ENCODE results near the gene NEUROD1. TPM values are rescaled to one million over a fixed set of nuclear protein-coding genes. Genes with fewer than 3 reads are reported as not detected.
A peak's percentile ranks its signal among the peaks of the same experiment; 100 is the strongest.

Gene NEUROD1
- total RNA-seq, 1 donor = not detected

DNA sequence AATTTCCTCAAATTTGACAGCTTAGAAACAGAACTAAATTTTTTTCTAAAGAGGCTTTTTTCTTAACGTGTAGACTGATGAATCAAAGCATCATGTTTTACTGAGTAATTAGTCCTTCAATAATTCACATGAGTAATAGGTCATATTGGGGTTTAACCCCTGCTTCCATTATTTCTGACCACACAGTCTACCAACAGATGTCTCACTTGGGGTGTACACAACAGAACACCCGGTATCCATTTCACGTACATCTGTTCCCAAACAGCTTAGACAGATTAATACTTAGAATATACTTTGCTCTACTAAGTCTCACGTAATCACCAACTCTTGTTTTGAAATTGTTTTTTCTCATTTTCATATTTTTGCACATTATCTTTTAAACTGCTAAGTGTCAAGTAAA lies 38.2 kb downstream of the NEUROD1 start:
- no peak overlapping the region for H3K4me3 ChIP-seq (ENCODE audit: low read depth, low read length)
- DNase-seq (ENCODE audit: low read depth) = no peak
- no peak for TF ChIP-seq CTCF (IDR thresholded peaks at IDR 0.05; ENCODE audit: insufficient read depth, low read depth, low read length)

DNA sequence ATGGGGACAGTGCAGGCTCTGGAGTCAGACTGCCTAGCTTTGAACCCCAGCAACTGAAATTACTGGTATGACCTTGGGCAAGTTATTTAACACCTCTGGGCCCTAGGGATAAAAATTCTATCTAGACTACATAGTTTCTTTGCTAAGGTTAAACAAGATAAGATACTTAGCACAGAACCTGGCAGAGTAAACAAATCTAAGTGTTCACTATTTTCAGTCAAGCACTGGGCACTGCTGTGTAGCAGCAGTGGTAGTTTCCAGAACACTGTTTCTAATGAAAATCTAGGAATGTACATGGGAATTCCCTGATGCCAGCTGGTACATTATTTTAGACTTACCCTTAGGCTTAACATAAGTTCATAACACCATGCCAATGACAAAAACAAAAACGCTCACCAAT lies 40.6 kb downstream of the NEUROD1 start:
- no peak for TF ChIP-seq CTCF (IDR thresholded peaks at IDR 0.05; ENCODE audit: insufficient read depth, low read depth, low read length)
- no peak overlapping the region for H3K4me3 ChIP-seq (ENCODE audit: low read depth, low read length)
- no peak for DNase-seq (ENCODE audit: low read depth)

DNA sequence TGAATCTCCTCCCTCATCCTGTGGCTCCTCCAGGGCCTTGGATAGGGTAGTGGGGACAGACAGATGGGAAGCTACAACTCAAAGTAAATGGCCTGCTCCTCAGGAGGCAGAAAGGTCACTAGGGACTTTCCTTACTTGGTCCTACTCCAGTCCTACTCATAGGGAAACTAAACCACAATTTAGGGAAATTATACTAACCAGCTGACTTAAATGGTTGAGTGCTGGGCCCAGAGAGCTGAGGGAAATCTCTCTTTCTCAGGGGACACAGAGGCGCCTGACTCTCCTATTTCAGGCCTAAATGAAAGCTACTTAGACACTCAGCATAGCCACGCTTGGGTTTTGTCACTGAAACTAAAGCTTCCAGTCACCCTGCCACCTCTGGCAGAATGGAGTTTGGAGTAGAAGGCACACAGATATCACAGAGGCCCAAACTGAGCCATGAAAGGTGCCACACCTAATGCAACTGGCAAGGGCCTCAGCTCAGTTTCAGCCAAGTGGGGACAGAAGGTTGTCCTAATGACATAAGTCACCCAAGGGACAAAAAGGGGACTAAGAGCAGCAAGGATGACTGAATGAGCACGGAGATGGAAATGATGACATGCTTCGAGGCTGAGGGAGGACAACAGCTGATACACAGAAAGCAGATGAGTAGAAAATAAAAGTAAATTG lies 47.5 kb downstream of the NEUROD1 start:
- TF ChIP-seq CTCF (IDR thresholded peaks at IDR 0.05; ENCODE audit: insufficient read depth, low read depth, low read length) = no peak
- H3K4me3 ChIP-seq (ENCODE audit: low read depth, low read length) = no peak overlapping the region
- DNase-seq (ENCODE audit: low read depth) = no peak

GRCh38 chr2:181628590-181629585 lies 51.4 kb downstream of the NEUROD1 start:
- DNase-seq (ENCODE audit: low read depth) = no peak
- TF ChIP-seq CTCF (IDR thresholded peaks at IDR 0.05; ENCODE audit: insufficient read depth, low read depth, low read length) = no peak
- H3K4me3 ChIP-seq (ENCODE audit: low read depth, low read length) = no peak overlapping the region

- no peak overlapping the region for H3K4me3 ChIP-seq (ENCODE audit: low read depth, low read length)
- peak; percentile 14 for DNase-seq (ENCODE audit: low read depth)
- TF ChIP-seq CTCF (IDR thresholded peaks at IDR 0.05; ENCODE audit: insufficient read depth, low read depth, low read length) = no peak
Measured at GRCh38 chr2:181627545-181627944, 52.8 kb downstream of the NEUROD1 start.

DNA sequence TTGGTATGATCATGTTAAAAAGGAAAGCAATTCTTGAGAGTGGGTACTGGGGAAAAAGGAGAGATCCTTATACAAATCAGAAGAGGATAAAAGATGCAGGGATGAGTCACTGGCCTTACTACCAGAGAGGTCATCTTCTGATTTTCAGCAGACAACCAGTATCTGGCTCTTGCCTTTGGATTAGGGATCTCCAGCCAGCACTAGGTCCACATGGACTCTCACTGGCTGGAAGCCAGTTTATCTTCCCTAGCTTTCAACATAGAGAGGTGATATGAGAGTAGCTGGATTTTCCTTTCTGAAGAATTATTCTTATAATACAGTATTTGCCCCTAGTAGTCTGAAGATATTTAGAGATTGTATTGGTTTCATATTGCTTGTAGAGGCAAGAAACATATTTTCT lies 53.6 kb downstream of the NEUROD1 start:
- H3K4me3 ChIP-seq (ENCODE audit: low read depth, low read length) = no peak overlapping the region
- no peak for DNase-seq (ENCODE audit: low read depth)
- TF ChIP-seq CTCF (IDR thresholded peaks at IDR 0.05; ENCODE audit: insufficient read depth, low read depth, low read length) = no peak

Other genes starting within 250 kb of the NEUROD1 start
- 132 and 145 TPM in 2 replicates for gene ITGA4, start 223.1 kb downstream of the NEUROD1 start, total RNA-seq
- under 0.01 TPM in 2 replicates for gene CERKL, start 23.4 kb downstream of the NEUROD1 start, total RNA-seq
- 213 and 301 TPM in 2 replicates for gene ITPRID2, start 211.2 kb upstream of the NEUROD1 start, total RNA-seq